Neural cell (in vitro differentiated cells): ENCODE measurements around the gene TRERF1.

Experiments used
- EP300 ChIP-seq: fragments of 450-650 bp; conservative IDR thresholded peaks from 2 replicates; pipeline ENCODE4 v1.6.1; 2014; ENCODE audit warnings: antibody characterized with exemption, mild to moderate bottlenecking, moderate library complexity; ENCODE audit not compliant: poor library complexity, severe bottlenecking
- EZH2 ChIP-seq: fragments of 200-600, 300-800 bp; shearing (Covaris generic), sonication (generic); IDR thresholded peaks from 2 replicates; pipeline ENCODE4 v1.6.1; 2014; ENCODE audit warnings: antibody characterized with exemption, low read length, borderline replicate concordance, mild to moderate bottlenecking; ENCODE audit not compliant: insufficient read depth, poor library complexity, severe bottlenecking
- POLR2AphosphoS5 ChIP-seq: IDR thresholded peaks from 2 replicates; pipeline ENCODE4 v1.6.1; 2012
- RAD21 ChIP-seq: fragments of 450-650 bp; conservative IDR thresholded peaks from 2 replicates; pipeline ENCODE4 v1.6.1; 2014; ENCODE audit warnings: antibody characterized with exemption, mild to moderate bottlenecking, moderate library complexity
- TAF1 ChIP-seq: IDR thresholded peaks from 2 replicates; pipeline ENCODE4 v1.6.1; 2012; ENCODE audit warnings: low read depth
- TF ChIP-seq, protein P1 (sequence below): fragments of 450-650 bp; IDR thresholded peaks from 2 replicates; pipeline ENCODE4 v1.5.1; 2014; ENCODE audit warnings: antibody characterized with exemption, mild to moderate bottlenecking, moderate library complexity; ENCODE audit not compliant: poor library complexity, severe bottlenecking
- TF ChIP-seq, protein P2 (sequence below): IDR thresholded peaks from 2 replicates; pipeline ENCODE4 v1.6.1; 2012; ENCODE audit warnings: borderline replicate concordance

DNA sequence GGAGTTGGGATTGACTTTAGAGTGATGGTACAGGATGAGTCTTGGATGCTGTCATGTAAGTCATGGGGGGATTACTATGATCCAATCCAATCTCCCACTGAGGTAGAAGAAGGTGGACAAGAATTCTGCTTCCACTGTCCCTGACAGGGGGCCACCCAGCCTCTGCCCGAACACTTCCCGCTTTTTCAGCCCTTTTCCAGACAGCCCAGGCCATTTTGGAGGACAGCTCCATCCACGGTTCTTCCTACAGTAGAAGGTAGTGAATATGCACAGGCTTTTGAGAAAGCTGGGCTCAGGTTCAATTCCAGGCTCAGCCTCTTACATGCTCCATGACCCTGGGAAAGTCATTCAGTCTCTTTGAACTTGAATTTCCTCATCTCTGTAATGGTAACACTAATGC, 31.0 kb downstream of the TRERF1 start:
- TF ChIP-seq, protein P1, sequence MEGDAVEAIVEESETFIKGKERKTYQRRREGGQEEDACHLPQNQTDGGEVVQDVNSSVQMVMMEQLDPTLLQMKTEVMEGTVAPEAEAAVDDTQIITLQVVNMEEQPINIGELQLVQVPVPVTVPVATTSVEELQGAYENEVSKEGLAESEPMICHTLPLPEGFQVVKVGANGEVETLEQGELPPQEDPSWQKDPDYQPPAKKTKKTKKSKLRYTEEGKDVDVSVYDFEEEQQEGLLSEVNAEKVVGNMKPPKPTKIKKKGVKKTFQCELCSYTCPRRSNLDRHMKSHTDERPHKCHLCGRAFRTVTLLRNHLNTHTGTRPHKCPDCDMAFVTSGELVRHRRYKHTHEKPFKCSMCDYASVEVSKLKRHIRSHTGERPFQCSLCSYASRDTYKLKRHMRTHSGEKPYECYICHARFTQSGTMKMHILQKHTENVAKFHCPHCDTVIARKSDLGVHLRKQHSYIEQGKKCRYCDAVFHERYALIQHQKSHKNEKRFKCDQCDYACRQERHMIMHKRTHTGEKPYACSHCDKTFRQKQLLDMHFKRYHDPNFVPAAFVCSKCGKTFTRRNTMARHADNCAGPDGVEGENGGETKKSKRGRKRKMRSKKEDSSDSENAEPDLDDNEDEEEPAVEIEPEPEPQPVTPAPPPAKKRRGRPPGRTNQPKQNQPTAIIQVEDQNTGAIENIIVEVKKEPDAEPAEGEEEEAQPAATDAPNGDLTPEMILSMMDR = no peak
- TF ChIP-seq TAF1 (no peak), EZH2 (no peak), EP300 (no peak), POLR2AphosphoS5 (no peak), RAD21 (no peak)
- TF ChIP-seq, protein P2, sequence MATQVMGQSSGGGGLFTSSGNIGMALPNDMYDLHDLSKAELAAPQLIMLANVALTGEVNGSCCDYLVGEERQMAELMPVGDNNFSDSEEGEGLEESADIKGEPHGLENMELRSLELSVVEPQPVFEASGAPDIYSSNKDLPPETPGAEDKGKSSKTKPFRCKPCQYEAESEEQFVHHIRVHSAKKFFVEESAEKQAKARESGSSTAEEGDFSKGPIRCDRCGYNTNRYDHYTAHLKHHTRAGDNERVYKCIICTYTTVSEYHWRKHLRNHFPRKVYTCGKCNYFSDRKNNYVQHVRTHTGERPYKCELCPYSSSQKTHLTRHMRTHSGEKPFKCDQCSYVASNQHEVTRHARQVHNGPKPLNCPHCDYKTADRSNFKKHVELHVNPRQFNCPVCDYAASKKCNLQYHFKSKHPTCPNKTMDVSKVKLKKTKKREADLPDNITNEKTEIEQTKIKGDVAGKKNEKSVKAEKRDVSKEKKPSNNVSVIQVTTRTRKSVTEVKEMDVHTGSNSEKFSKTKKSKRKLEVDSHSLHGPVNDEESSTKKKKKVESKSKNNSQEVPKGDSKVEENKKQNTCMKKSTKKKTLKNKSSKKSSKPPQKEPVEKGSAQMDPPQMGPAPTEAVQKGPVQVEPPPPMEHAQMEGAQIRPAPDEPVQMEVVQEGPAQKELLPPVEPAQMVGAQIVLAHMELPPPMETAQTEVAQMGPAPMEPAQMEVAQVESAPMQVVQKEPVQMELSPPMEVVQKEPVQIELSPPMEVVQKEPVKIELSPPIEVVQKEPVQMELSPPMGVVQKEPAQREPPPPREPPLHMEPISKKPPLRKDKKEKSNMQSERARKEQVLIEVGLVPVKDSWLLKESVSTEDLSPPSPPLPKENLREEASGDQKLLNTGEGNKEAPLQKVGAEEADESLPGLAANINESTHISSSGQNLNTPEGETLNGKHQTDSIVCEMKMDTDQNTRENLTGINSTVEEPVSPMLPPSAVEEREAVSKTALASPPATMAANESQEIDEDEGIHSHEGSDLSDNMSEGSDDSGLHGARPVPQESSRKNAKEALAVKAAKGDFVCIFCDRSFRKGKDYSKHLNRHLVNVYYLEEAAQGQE = no peak
